Muscle layer of colon (tissue), 2 donors: ENCODE results near the gene NCBP3.

Experiments used
- H3K27ac ChIP-seq: one replicate; pipeline ENCODE4 v1.7.0; 2013; ENCODE audit warnings: low read depth, mild to moderate bottlenecking, low read length, moderate library complexity
- H3K27me3 ChIP-seq, 2 donors: one replicate each; pipeline ENCODE4 v1.7.0; 2013; ENCODE audit warnings: low read length in 2 of 2, mild to moderate bottlenecking in 2 of 2; ENCODE audit not compliant: insufficient read depth in 2 of 2, control insufficient read depth in 1 of 2
- H3K36me3 ChIP-seq: one replicate; pipeline ENCODE4 v1.7.0; 2013; ENCODE audit warnings: mild to moderate bottlenecking, low read length; ENCODE audit not compliant: insufficient read depth
- H3K4me1 ChIP-seq: one replicate; pipeline ENCODE4 v1.7.0; 2013; ENCODE audit warnings: mild to moderate bottlenecking, low read length; ENCODE audit not compliant: insufficient read depth
- H3K4me3 ChIP-seq, 2 donors: one replicate each; pipeline ENCODE4 v1.7.0; 2013; ENCODE audit warnings: low read length in 2 of 2, low read depth in 1 of 2, mild to moderate bottlenecking in 1 of 2, moderate library complexity in 1 of 2
- H3K9ac ChIP-seq: one replicate; pipeline ENCODE4 v1.7.0; 2013; ENCODE audit warnings: low read length
- H3K9me3 ChIP-seq: one replicate; pipeline ENCODE4 v1.7.0; 2013; ENCODE audit warnings: mild to moderate bottlenecking, low read length
- donor health status: abdominal sarcoma.
- donor health status: Adenocarcinoma of cecum.

Gene NCBP3

GRCh38 chr17:3890082-3890877, 44.2 kb upstream of the NCBP3 start:
- Histone ChIP-seq H3K9me3 (no peaks in the 10 kb centered on the region), H3K4me3 (peak overlapping the region in 1 of 2 donors; percentile 12), H3K9ac (peak overlapping the region; percentile 10), H3K4me1 (peaks cover 62% of the 10 kb centered on the region), H3K36me3 (peaks cover under 1% of the 10 kb centered on the region), H3K27ac (peak overlapping the region; percentile 85), H3K27me3 (no peaks in the 10 kb centered on the region)

- Histone ChIP-seq H3K36me3 (peaks cover 9% of the 10 kb centered on the region), H3K4me1 (peaks cover 62% of the 10 kb centered on the region), H3K27ac (peak overlapping the region; percentile 85), H3K4me3 (no peak overlapping the region), H3K9me3 (no peaks in the 10 kb centered on the region), H3K27me3 (no peaks in the 10 kb centered on the region), H3K9ac (peak overlapping the region; percentile 20)
These were observed 43.4 kb upstream of the NCBP3 start for GRCh38 chr17:3889325-3890012.

GRCh38 chr17:3888343-3889171, 42.5 kb upstream of the NCBP3 start:
- Histone ChIP-seq H3K36me3 (peaks cover 18% of the 10 kb centered on the region), H3K4me1 (peaks cover 58% of the 10 kb centered on the region), H3K27me3 (no peaks in the 10 kb centered on the region), H3K9ac (peak overlapping the region; percentile 25), H3K9me3 (no peaks in the 10 kb centered on the region), H3K27ac (peak overlapping the region; percentile 85), H3K4me3 (peak overlapping the region in 1 of 2 donors; percentile 25)

- Histone ChIP-seq H3K36me3 (peaks cover 21% of the 10 kb centered on the region), H3K9ac (peak overlapping the region; percentile 25), H3K27ac (peak overlapping the region; percentile 85), H3K4me1 (peaks cover 55% of the 10 kb centered on the region), H3K9me3 (no peaks in the 10 kb centered on the region), H3K27me3 (no peaks in the 10 kb centered on the region), H3K4me3 (peak overlapping the region in 1 of 2 donors; percentile 25)
These were observed 41.8 kb upstream of the NCBP3 start for GRCh38 chr17:3887804-3888203.

- Histone ChIP-seq H3K27ac (peak overlapping the region; percentile 85), H3K36me3 (peaks cover 21% of the 10 kb centered on the region), H3K9ac (peak overlapping the region; percentile 25), H3K27me3 (no peaks in the 10 kb centered on the region), H3K4me1 (peaks cover 55% of the 10 kb centered on the region), H3K4me3 (no peak overlapping the region), H3K9me3 (no peaks in the 10 kb centered on the region)
These were observed 41.3 kb upstream of the NCBP3 start for GRCh38 chr17:3887394-3887793.

- Histone ChIP-seq H3K9me3 (no peaks in the 10 kb centered on the region), H3K36me3 (peaks cover 21% of the 10 kb centered on the region), H3K4me3 (no peak overlapping the region), H3K4me1 (peaks cover 52% of the 10 kb centered on the region), H3K27me3 (no peaks in the 10 kb centered on the region), H3K27ac (no peak overlapping the region), H3K9ac (no peak overlapping the region)
These were observed 40.7 kb upstream of the NCBP3 start for GRCh38 chr17:3886776-3887175.

GRCh38 chr17:3885970-3886369, 39.9 kb upstream of the NCBP3 start:
- Histone ChIP-seq H3K9ac (no peak overlapping the region), H3K4me1 (peaks cover 44% of the 10 kb centered on the region), H3K9me3 (no peaks in the 10 kb centered on the region), H3K27me3 (no peaks in the 10 kb centered on the region), H3K27ac (no peak overlapping the region), H3K4me3 (no peak overlapping the region), H3K36me3 (peaks cover 28% of the 10 kb centered on the region)

GRCh38 chr17:3885271-3885670, 39.2 kb upstream of the NCBP3 start:
- Histone ChIP-seq H3K9me3 (no peaks in the 10 kb centered on the region), H3K4me3 (no peak overlapping the region), H3K9ac (no peak overlapping the region), H3K27me3 (no peaks in the 10 kb centered on the region), H3K27ac (no peak overlapping the region), H3K4me1 (peaks cover 37% of the 10 kb centered on the region), H3K36me3 (peaks cover 30% of the 10 kb centered on the region)

- Histone ChIP-seq H3K9ac (no peak overlapping the region), H3K4me1 (peaks cover 26% of the 10 kb centered on the region), H3K9me3 (no peaks in the 10 kb centered on the region), H3K27me3 (no peaks in the 10 kb centered on the region), H3K4me3 (no peak overlapping the region), H3K27ac (no peak overlapping the region), H3K36me3 (peaks cover 30% of the 10 kb centered on the region)
These were observed 38.1 kb upstream of the NCBP3 start for GRCh38 chr17:3884188-3884587.

- no peak overlapping the region for H3K27ac ChIP-seq
- H3K27me3 ChIP-seq = no peaks in the 10 kb centered on the region
- H3K9me3 ChIP-seq = no peaks in the 10 kb centered on the region
- H3K4me1 ChIP-seq = peaks cover 7% of the 10 kb centered on the region
- peaks cover 36% of the 10 kb centered on the region for H3K36me3 ChIP-seq
- H3K9ac ChIP-seq = no peak overlapping the region
- no peak overlapping the region for H3K4me3 ChIP-seq
These were observed 36.2 kb upstream of the NCBP3 start for GRCh38 chr17:3882276-3882675.

- Histone ChIP-seq H3K4me3 (no peak overlapping the region), H3K9me3 (no peaks in the 10 kb centered on the region), H3K4me1 (no peaks in the 10 kb centered on the region), H3K9ac (no peak overlapping the region), H3K36me3 (peaks cover 42% of the 10 kb centered on the region), H3K27me3 (no peaks in the 10 kb centered on the region), H3K27ac (no peak overlapping the region)
These were observed 34.9 kb upstream of the NCBP3 start for GRCh38 chr17:3880983-3881382.
